Endothelial cell of umbilical vein (primary cell): ENCODE results near the gene RHCG. TPM values are rescaled to one million over a fixed set of nuclear protein-coding genes. Genes with fewer than 3 reads are reported as not detected.
A peak's percentile ranks its signal among the peaks of the same experiment; 100 is the strongest.

ENCODE experiments used
- BruUV-seq: library from RNA; stranded (reverse); fragments of 400-500 nt; replicated peaks from 2 replicates; lab custom pipeline; 2021; lab: Mats Ljungman, UMichigan
- CTCF ChIA-PET: fragments of 300-600, 350-600 bp; sonication (Branson Sonifier 250); formaldehyde crosslinking; loops from one replicate; lab custom pipeline; 2021; ENCODE audit warnings: antibody characterized with exemption, inconsistent platforms; lab: Charles Lee
- POLR2A ChIA-PET: fragments of 300-600, 350-600 bp; sonication (Branson Sonifier 250); formaldehyde crosslinking; loops from one replicate; lab custom pipeline; 2021; ENCODE audit warnings: antibody characterized with exemption, inconsistent platforms; lab: Charles Lee
- DNase-seq: peaks from one replicate; pipeline ENCODE4 v3.0.0-alpha.2; 2011; ENCODE audit warnings: low read depth, low spot score
- FAIRE-seq: peaks from 2 replicates; lab custom pipeline; 2011; peaks lifted over from hg19 to GRCh38; lab: Jason Lieb, UNC
- H2AFZ ChIP-seq: 2 replicates; pipeline ENCODE4 v1.6.0; 2012; ENCODE audit warnings: low read depth, low read length, control low read depth, inconsistent platforms
- H3K27ac ChIP-seq: 2 replicates; pipeline ENCODE4 v1.5.1; 2011; ENCODE audit warnings: low read depth, mild to moderate bottlenecking, control low read depth, low read length, moderate library complexity; ENCODE audit not compliant: insufficient read depth
- H3K27me3 ChIP-seq, 2 experiments: 2 replicates each; pipeline versions ENCODE4 v1.6.0 to v1.6.1; 2011; ENCODE audit warnings: low read length in 2 of 2, mixed read lengths in 1 of 2; ENCODE audit not compliant: control insufficient read depth in 2 of 2, insufficient read depth in 2 of 2
- H3K36me3 ChIP-seq, 2 experiments: 2 replicates in 1 of 2; 3 replicates in 1 of 2; pipeline ENCODE4 v1.5.1; 2011; ENCODE audit warnings: low read length in 2 of 2, mild to moderate bottlenecking in 1 of 2, moderate library complexity in 1 of 2; ENCODE audit not compliant: control insufficient read depth in 2 of 2, insufficient read depth in 2 of 2; ENCODE audit errors: extremely low read depth in 1 of 2
- H3K4me1 ChIP-seq: 3 replicates; pipeline ENCODE4 v1.5.1; 2011; ENCODE audit warnings: mild to moderate bottlenecking, low read length; ENCODE audit not compliant: control insufficient read depth, insufficient read depth; ENCODE audit errors: extremely low read depth
- H3K4me2 ChIP-seq: 2 replicates; pipeline ENCODE4 v1.6.1; 2011; ENCODE audit warnings: low read length, control low read depth, mixed read lengths; ENCODE audit not compliant: insufficient read depth
- H3K4me3 ChIP-seq, 3 experiments: fragments of 200-600 bp in 1 of 3; sonication (generic), shearing (Covaris generic) in 1 of 3; replicated peaks in 1 of 3; 2 replicates each; pipeline ENCODE4 v1.5.1; 2011 to 2016; ENCODE audit warnings: control low read depth in 3 of 3, low read length in 3 of 3, mild to moderate bottlenecking in 2 of 3, inconsistent platforms in 1 of 3, low read depth in 1 of 3, moderate library complexity in 1 of 3; ENCODE audit not compliant: insufficient read depth in 1 of 3
- H3K79me2 ChIP-seq: 2 replicates; pipeline ENCODE4 v1.6.0; 2012; ENCODE audit warnings: low read length, inconsistent platforms; ENCODE audit not compliant: control insufficient read depth, insufficient read depth
- H3K9ac ChIP-seq: replicated peaks from 2 replicates; pipeline ENCODE3; 2011; ENCODE audit warnings: low read length, control low read depth; ENCODE audit not compliant: insufficient read depth; ENCODE audit errors: extremely low read depth
- H3K9me1 ChIP-seq: replicated peaks from 3 replicates; pipeline ENCODE4 v1.6.0; 2011; ENCODE audit warnings: mild to moderate bottlenecking, low read length; ENCODE audit not compliant: control insufficient read depth, insufficient read depth; ENCODE audit errors: extremely low read depth
- H3K9me3 ChIP-seq: replicated peaks from 2 replicates; pipeline ENCODE4 v1.5.1; 2012; ENCODE audit warnings: low read length, inconsistent platforms; ENCODE audit not compliant: control insufficient read depth, insufficient read depth
- H4K20me1 ChIP-seq: replicated peaks from 2 replicates; pipeline ENCODE3; 2011; ENCODE audit warnings: mild to moderate bottlenecking, low read length; ENCODE audit not compliant: control insufficient read depth, insufficient read depth; ENCODE audit errors: extremely low read depth
- FOS ChIP-seq: IDR thresholded peaks from 2 replicates; pipeline ENCODE4 v1.6.1; 2011; ENCODE audit warnings: mild to moderate bottlenecking, low read length, moderate library complexity, borderline replicate concordance; ENCODE audit not compliant: insufficient read depth
- POLR2AphosphoS5 ChIP-seq: IDR thresholded peaks from 2 replicates; pipeline ENCODE4 v1.6.1; 2012; ENCODE audit warnings: low read depth, mild to moderate bottlenecking, control low read depth, low read length, moderate library complexity; ENCODE audit not compliant: insufficient read depth
- dilution Hi-C: fragments of 300-500 bp; cut with MboI; formaldehyde crosslinking; loops from one replicate; pipeline ENCODE4 v1.15.0; 2019; ENCODE audit warnings: low sequenced_read_pairs; ENCODE audit not compliant: extremely low pct_ligation_motif_present
- intact Hi-C: fragments of 100-400 bp; cut with micrococcal nuclease; formaldehyde crosslinking; loops from one replicate; pipeline ENCODE4 v1.10.0; 2022
- polyA plus RNA-seq, 4 experiments: library from polyadenylated mRNA; depleted of rRNA in 3 of 4; stranded (reverse) in 3 of 4; unstranded in 1 of 4; fragments of >200 nt; gene quantifications; 2 replicates each; pipeline versions ENCODE4 v1.2.1 to v1.2.3, GENCODE V29; 2011 to 2012; ENCODE audit warnings: missing spikeins in 1 of 4
- total RNA-seq: library from RNA; stranded (reverse); gene quantifications from 2 replicates; pipeline ENCODE4 v1.2.3, GENCODE V29; 2021
- TF ChIP-seq, protein P1 (sequence below): IDR thresholded peaks from 2 replicates; pipeline ENCODE4 v1.6.1; 2011; ENCODE audit not compliant: insufficient read depth, insufficient read length
- TF ChIP-seq, protein P2 (sequence below), 2 donors: IDR thresholded peaks; 1 replicate in 1 of 2; 2 replicates in 1 of 2; pipeline ENCODE4 v1.5.1; 2011; ENCODE audit warnings: low read length in 2 of 2, mild to moderate bottlenecking in 2 of 2, moderate library complexity in 2 of 2, control low read depth in 1 of 2, inconsistent platforms in 1 of 2, low read depth in 1 of 2; ENCODE audit not compliant: insufficient read depth in 1 of 2; ENCODE audit errors: extremely low read depth in 1 of 2

RHCG gene
- total and polyA plus RNA-seq, 2 donors (not counting 3 experiments of a cell fraction or from before 2014, with no cell fraction given), result not detected

DNA sequence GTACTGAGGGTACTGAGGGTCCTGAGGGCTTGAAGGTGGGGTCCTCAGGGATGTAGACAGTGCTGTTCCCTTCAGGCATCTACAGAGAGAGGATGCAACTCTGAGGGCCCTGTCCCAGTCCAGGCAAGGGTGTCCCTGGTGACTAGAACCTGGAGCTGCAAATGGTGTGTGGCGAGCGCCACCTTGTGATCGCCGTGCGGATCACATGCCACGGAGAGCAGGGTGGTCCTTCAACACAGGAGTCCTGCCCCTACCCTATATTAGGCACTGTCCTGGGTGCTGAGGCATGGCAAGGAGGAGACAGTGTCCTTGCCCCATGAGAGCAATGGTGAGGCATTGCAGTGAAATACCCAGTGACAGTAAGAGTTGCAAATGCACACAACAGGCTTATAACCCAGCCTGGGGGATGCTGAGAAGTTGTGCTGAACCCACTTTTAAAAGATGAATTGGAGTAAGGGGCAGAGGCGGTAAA lies 23.6 kb downstream of the RHCG start:
- Histone ChIP-seq H3K27ac (no peak overlapping the region), H3K36me3 (no peaks in the 10 kb centered on the region), H3K9me1 (no peaks in the 10 kb centered on the region), H3K27me3 (peaks cover 13 to 19% of the 10 kb centered on the region in 2 experiments), H3K79me2 (no peaks in the 10 kb centered on the region), H3K9ac (no peak overlapping the region), H2AFZ (no peak overlapping the region), H4K20me1 (no peaks in the 10 kb centered on the region), H3K4me3 (no peak overlapping the region), H3K9me3 (no peaks in the 10 kb centered on the region), H3K4me1 (no peaks in the 10 kb centered on the region), H3K4me2 (no peak overlapping the region)
- DNase-seq, result peak; percentile 67
- intact Hi-C loops, result loop anchor here (1.0 kb wide), 5 partner anchors 31 to 266 kb away; no protein-coding TSS in a partner anchor
- POLR2A ChIA-PET, result no interaction called here
- no peak for TF ChIP-seq FOS
- TF ChIP-seq, protein P1, sequence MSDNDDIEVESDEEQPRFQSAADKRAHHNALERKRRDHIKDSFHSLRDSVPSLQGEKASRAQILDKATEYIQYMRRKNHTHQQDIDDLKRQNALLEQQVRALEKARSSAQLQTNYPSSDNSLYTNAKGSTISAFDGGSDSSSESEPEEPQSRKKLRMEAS, result no peak
- no peak for TF ChIP-seq POLR2AphosphoS5
- TF ChIP-seq, protein P2, sequence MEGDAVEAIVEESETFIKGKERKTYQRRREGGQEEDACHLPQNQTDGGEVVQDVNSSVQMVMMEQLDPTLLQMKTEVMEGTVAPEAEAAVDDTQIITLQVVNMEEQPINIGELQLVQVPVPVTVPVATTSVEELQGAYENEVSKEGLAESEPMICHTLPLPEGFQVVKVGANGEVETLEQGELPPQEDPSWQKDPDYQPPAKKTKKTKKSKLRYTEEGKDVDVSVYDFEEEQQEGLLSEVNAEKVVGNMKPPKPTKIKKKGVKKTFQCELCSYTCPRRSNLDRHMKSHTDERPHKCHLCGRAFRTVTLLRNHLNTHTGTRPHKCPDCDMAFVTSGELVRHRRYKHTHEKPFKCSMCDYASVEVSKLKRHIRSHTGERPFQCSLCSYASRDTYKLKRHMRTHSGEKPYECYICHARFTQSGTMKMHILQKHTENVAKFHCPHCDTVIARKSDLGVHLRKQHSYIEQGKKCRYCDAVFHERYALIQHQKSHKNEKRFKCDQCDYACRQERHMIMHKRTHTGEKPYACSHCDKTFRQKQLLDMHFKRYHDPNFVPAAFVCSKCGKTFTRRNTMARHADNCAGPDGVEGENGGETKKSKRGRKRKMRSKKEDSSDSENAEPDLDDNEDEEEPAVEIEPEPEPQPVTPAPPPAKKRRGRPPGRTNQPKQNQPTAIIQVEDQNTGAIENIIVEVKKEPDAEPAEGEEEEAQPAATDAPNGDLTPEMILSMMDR (IDR thresholded peaks at IDR 0.05; ENCODE audit: extremely low read depth in 1 of 2, insufficient read depth in 1 of 2, low read depth in 1 of 2, low read length in 2 of 2), result peak; percentile 81 to 93
- CTCF ChIA-PET, result interaction anchor here (0.9 to 4.2 kb wide), 11 partner anchors 11 to 266 kb away, joined by 3 to 262 read pairs (median 10); no protein-coding TSS in a partner anchor
- no TSS peak for BruUV-seq
- no peak for FAIRE-seq
- dilution Hi-C loops, result no loop called here
